ENCODE measurements around the gene FPR3. TPM values are rescaled to one million over a fixed set of nuclear protein-coding genes. Genes with fewer than 3 reads are reported as not detected.

FPR3 gene
- total and polyA plus RNA-seq, 2 donors (not counting 1 experiment from before 2014, with no cell fraction given) = 0.44 TPM; not detected in 1

- Histone ChIP-seq H3K4me3 (ENCODE audit: control extremely low read depth in 1 of 5, extremely low read depth in 1 of 5, insufficient read depth in 1 of 5, low read depth in 2 of 5, low read length in 4 of 5) (no peak overlapping the region), H2AFZ (ENCODE audit: insufficient read depth, low read depth, low read length, poor library complexity, severe bottlenecking) (no peak overlapping the region), H3K9me3 (ENCODE audit: control extremely low read depth in 1 of 3, control insufficient read depth in 2 of 3, insufficient read depth in 1 of 3, low read length in 2 of 3) (peaks cover 11 to 38% (median 27%) of the 10 kb centered on the region in 3 donors), H3K4me2 (replicated peaks; ENCODE audit: low read depth, low read length, poor library complexity, severe bottlenecking) (no peak overlapping the region), H3K36me3 (replicated peaks in 1 of 2; ENCODE audit: control extremely low read depth in 1 of 2, control insufficient read depth in 1 of 2, extremely low read depth in 1 of 2, insufficient read depth in 2 of 2, low read length in 1 of 2) (no peaks in the 10 kb centered on the region), H3K27ac (ENCODE audit: low read length in 2 of 2) (no peak overlapping the region), H4K20me1 (ENCODE audit: control insufficient read depth, insufficient read depth, low read length, poor library complexity, severe bottlenecking) (no peaks in the 10 kb centered on the region), H3K27me3 (replicated peaks in 1 of 4; ENCODE audit: control extremely low read depth in 1 of 4, control insufficient read depth in 3 of 4, insufficient read depth in 4 of 4, low read length in 3 of 4) (no peaks in the 10 kb centered on the region), H3K9ac (ENCODE audit: low read length) (no peak overlapping the region), H3K79me2 (ENCODE audit: control insufficient read depth, insufficient read depth, low read length) (no peaks in the 10 kb centered on the region), H3K4me1 (ENCODE audit: control insufficient read depth in 2 of 2, insufficient read depth in 2 of 2, low read length in 2 of 2) (no peaks in the 10 kb centered on the region)
- Mint-ChIP-seq H3K4me1 (no peaks in the 10 kb centered on the region), H3K9me3 (ENCODE audit: insufficient read depth) (peaks cover 19% of the 10 kb centered on the region), H3K4me3 (no peak overlapping the region), H3K27ac (no peak overlapping the region), H3K27me3 (no peaks in the 10 kb centered on the region)
- intact Hi-C loops (cut with micrococcal nuclease) = no loop called here
- ChIA-PET POLR2A (no interaction called here), CTCF (no interaction called here)
- DNase-seq = peak; percentile 22
- ATAC-seq (ENCODE audit: low read depth) = no peak
- 65% methylated on average over 2 of the region's 2 CpGs for WGBS (ENCODE audit: insufficient coverage)
- no peak for TF ChIP-seq CTCF (IDR thresholded peaks at IDR 0.05)
- TF ChIP-seq EZH2 (IDR thresholded peaks at IDR 0.05; ENCODE audit: borderline replicate concordance, insufficient read depth, low read depth, low read length, poor library complexity, severe bottlenecking) = no peak
Observed at GRCh38 chr19:51830274-51830673, 35.3 kb downstream of the FPR3 start.

- H3K9ac ChIP-seq (ENCODE audit: low read length) = no peak overlapping the region
- H2AFZ ChIP-seq (ENCODE audit: insufficient read depth, low read depth, low read length, poor library complexity, severe bottlenecking) = no peak overlapping the region
- intact Hi-C loops (cut with micrococcal nuclease) = no loop called here
- WGBS (ENCODE audit: insufficient coverage) = 100% methylated on average over 1 of the region's 2 CpGs
- H3K4me3 ChIP-seq (ENCODE audit: control extremely low read depth in 1 of 5, extremely low read depth in 1 of 5, insufficient read depth in 1 of 5, low read depth in 2 of 5, low read length in 4 of 5) = no peak overlapping the region
- TF ChIP-seq EZH2 (IDR thresholded peaks at IDR 0.05; ENCODE audit: borderline replicate concordance, insufficient read depth, low read depth, low read length, poor library complexity, severe bottlenecking) (no peak), CTCF (IDR thresholded peaks at IDR 0.05) (no peak)
- no peak for DNase-seq
- H3K4me2 ChIP-seq (replicated peaks; ENCODE audit: low read depth, low read length, poor library complexity, severe bottlenecking) = no peak overlapping the region
- no peaks in the 10 kb centered on the region for H3K4me1 ChIP-seq (ENCODE audit: control insufficient read depth in 2 of 2, insufficient read depth in 2 of 2, low read length in 2 of 2)
- peaks cover 22% of the 10 kb centered on the region for H3K9me3 Mint-ChIP-seq (ENCODE audit: insufficient read depth)
- no peaks in the 10 kb centered on the region for H3K4me1 Mint-ChIP-seq
- peaks cover 2 to 29% (median 6%) of the 10 kb centered on the region in 3 donors for H3K9me3 ChIP-seq (ENCODE audit: control extremely low read depth in 1 of 3, control insufficient read depth in 2 of 3, insufficient read depth in 1 of 3, low read length in 2 of 3)
- POLR2A ChIA-PET = no interaction called here
- H3K4me3 Mint-ChIP-seq = no peak overlapping the region
- no peaks in the 10 kb centered on the region for H3K27me3 Mint-ChIP-seq
- CTCF ChIA-PET = no interaction called here
- no peak for ATAC-seq (ENCODE audit: low read depth)
- no peaks in the 10 kb centered on the region for H3K36me3 ChIP-seq (replicated peaks in 1 of 2; ENCODE audit: control extremely low read depth in 1 of 2, control insufficient read depth in 1 of 2, extremely low read depth in 1 of 2, insufficient read depth in 2 of 2, low read length in 1 of 2)
- no peak overlapping the region for H3K27ac Mint-ChIP-seq
- no peak overlapping the region for H3K27ac ChIP-seq (ENCODE audit: low read length in 2 of 2)
- no peaks in the 10 kb centered on the region for H3K27me3 ChIP-seq (replicated peaks in 1 of 4; ENCODE audit: control extremely low read depth in 1 of 4, control insufficient read depth in 3 of 4, insufficient read depth in 4 of 4, low read length in 3 of 4)
- H3K79me2 ChIP-seq (ENCODE audit: control insufficient read depth, insufficient read depth, low read length) = no peaks in the 10 kb centered on the region
- H4K20me1 ChIP-seq (ENCODE audit: control insufficient read depth, insufficient read depth, low read length, poor library complexity, severe bottlenecking) = no peaks in the 10 kb centered on the region
Observed at GRCh38 chr19:51837145-51837544, 42.2 kb downstream of the FPR3 start.
